DMS 273 treated with DMSO at 0.1 percent for 48 hours (cell line): ENCODE measurements around the gene RAB31.

Source experiments
- DNase-seq: peaks from one replicate; lab custom pipeline; 2025; lab: John Stamatoyannopoulos, UW

The RAB31 gene

GRCh38 chr18:9865764-9866490 is 157.8 kb downstream of the RAB31 start:
- DNase-seq: no peak

GRCh38 chr18:9866627-9867026 is 158.5 kb downstream of the RAB31 start:
- no peak for DNase-seq

- no peak for DNase-seq
Measured at GRCh38 chr18:9867071-9867594, 159.0 kb downstream of the RAB31 start.

GRCh38 chr18:9868857-9869714 is 161.0 kb downstream of the RAB31 start:
- no peak for DNase-seq

GRCh38 chr18:9869715-9870430 is 161.8 kb downstream of the RAB31 start:
- DNase-seq: no peak

- DNase-seq: no peak
Measured at GRCh38 chr18:9870431-9871008, 162.4 kb downstream of the RAB31 start.

GRCh38 chr18:9871244-9871746 is 163.2 kb downstream of the RAB31 start:
- no peak for DNase-seq

- no peak for DNase-seq
Measured at GRCh38 chr18:9872823-9873222, 164.7 kb downstream of the RAB31 start.

GRCh38 chr18:9874728-9875127 is 166.6 kb downstream of the RAB31 start:
- DNase-seq: no peak

GRCh38 chr18:9876212-9876866 is 168.2 kb downstream of the RAB31 start:
- DNase-seq: no peak

GRCh38 chr18:9876867-9877654 is 169.0 kb downstream of the RAB31 start:
- no peak for DNase-seq

- no peak for DNase-seq
Measured at GRCh38 chr18:9877655-9878014, 169.5 kb downstream of the RAB31 start.

GRCh38 chr18:9878095-9878494 is 170.0 kb downstream of the RAB31 start:
- DNase-seq: no peak

GRCh38 chr18:9878783-9879242 is 170.7 kb downstream of the RAB31 start:
- DNase-seq: no peak

- DNase-seq: no peak
Measured at GRCh38 chr18:9884090-9884489, 176.0 kb downstream of the RAB31 start.

- DNase-seq: no peak
Measured at GRCh38 chr18:9884532-9885140, 176.5 kb downstream of the RAB31 start.

GRCh38 chr18:9885170-9886004 is 177.3 kb downstream of the RAB31 start, which contains the start of gene TXNDC2:
TXNDC2 (plus strand) TSS chr18:9885973; CDS start chr18:9886681, 708 bp downstream.
- DNase-seq: no peak

- DNase-seq: no peak
Measured at GRCh38 chr18:9886005-9886348, 177.9 kb downstream of the RAB31 start.

GRCh38 chr18:9887992-9888391 is 179.9 kb downstream of the RAB31 start:
- DNase-seq: no peak
